ENCODE results near the gene SULT4A1. TPM values are rescaled to one million over a fixed set of nuclear protein-coding genes. Genes with fewer than 3 reads are reported as not detected.

The SULT4A1 gene, protein sequence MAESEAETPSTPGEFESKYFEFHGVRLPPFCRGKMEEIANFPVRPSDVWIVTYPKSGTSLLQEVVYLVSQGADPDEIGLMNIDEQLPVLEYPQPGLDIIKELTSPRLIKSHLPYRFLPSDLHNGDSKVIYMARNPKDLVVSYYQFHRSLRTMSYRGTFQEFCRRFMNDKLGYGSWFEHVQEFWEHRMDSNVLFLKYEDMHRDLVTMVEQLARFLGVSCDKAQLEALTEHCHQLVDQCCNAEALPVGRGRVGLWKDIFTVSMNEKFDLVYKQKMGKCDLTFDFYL
- total RNA-seq: 1 to 10 TPM in 6 of 7 donors, under 1 TPM in 1; 0.70 to 5.1 (median 2.6) TPM
- 1 to 10 TPM in 1 of 3 donors, under 1 TPM in 2; 0.35 to 1.3 (median 0.46) TPM for polyA plus RNA-seq
- long read RNA-seq, donor 1: 0 reads
- long read RNA-seq, donor 2, partial matches to known transcripts: 0 of 1 reads
- long read RNA-seq, donor 2, other reads (novel, unspliced or antisense): 0 of 1 reads

DNA sequence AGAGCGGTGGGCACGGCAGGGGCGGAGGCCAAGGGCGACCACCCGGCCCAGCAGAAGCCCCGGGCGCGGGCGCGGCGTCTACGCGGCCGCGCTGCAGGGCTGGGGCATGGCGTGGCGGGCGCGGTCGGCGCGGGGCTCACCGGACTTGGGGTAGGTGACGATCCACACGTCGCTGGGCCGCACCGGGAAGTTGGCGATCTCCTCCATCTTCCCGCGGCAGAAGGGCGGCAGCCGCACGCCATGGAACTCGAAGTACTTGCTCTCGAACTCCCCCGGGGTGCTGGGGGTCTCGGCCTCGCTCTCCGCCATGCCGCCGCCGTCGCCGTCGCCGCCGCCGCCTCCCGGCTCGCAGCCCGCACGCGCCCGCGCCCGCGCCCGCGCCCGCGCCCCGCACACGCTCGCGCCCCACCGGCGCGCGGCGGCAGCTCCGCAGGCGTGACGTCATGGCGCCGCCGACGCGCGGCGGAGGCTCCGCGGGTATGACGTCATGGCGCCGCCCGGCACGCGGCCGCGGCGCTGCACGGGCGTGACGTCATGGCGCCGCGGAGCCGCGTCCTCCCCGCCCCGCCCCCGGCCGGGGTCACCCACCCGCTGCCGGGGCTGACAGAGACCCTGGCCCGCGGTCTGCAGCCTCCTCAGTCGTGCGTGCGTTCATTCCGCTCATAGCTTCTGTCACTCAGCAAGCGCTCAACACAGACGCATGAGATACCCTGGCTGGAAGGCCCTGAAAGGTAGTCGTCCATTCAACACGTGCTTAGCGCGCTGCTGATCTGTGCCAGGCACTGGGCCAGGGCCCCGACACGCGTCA lies at the start of gene SULT4A1:
TSS of gene SULT4A1 (minus strand) at position 440 of the 808 bp plus-strand sequence. CDS start at position 309, 131 bp downstream.
- TF ChIP-seq POLR2AphosphoS5 (IDR thresholded peaks at IDR 0.05) (no peak), POLR2A (IDR thresholded peaks at IDR 0.05) (no peak)
- TF ChIP-seq, protein P1, sequence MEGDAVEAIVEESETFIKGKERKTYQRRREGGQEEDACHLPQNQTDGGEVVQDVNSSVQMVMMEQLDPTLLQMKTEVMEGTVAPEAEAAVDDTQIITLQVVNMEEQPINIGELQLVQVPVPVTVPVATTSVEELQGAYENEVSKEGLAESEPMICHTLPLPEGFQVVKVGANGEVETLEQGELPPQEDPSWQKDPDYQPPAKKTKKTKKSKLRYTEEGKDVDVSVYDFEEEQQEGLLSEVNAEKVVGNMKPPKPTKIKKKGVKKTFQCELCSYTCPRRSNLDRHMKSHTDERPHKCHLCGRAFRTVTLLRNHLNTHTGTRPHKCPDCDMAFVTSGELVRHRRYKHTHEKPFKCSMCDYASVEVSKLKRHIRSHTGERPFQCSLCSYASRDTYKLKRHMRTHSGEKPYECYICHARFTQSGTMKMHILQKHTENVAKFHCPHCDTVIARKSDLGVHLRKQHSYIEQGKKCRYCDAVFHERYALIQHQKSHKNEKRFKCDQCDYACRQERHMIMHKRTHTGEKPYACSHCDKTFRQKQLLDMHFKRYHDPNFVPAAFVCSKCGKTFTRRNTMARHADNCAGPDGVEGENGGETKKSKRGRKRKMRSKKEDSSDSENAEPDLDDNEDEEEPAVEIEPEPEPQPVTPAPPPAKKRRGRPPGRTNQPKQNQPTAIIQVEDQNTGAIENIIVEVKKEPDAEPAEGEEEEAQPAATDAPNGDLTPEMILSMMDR (IDR thresholded peaks at IDR 0.05 in 8 of 11, conservative IDR thresholded peaks at IDR 0.05 in 3 of 11): no peak
- Histone ChIP-seq H3K27ac (no peak within 1 kb of the TSS), H3K9me3 (peaks cover 0 to 5% (median 0%) of the 10 kb centered on the region in 8 donors), H3K4me3 (peak within 1 kb of the TSS in 4 of 8 donors; percentile 13 to 58 (median 22)), H3K36me3 (no peaks in the 10 kb centered on the region), H3K27me3 (replicated peaks in 1 of 7) (peaks cover 0 to 94% (median 40%) of the 10 kb centered on the region in 7 donors), H3K4me1 (peaks cover 0 to 7% (median 3%) of the 10 kb centered on the region in 6 donors)
- intact Hi-C loops (cut with DNase I; ENCODE audit: low total_unique reads): no loop called here
- peak; percentile 52 for DNase-seq
- WGBS, 5 donors: 5 to 8% (median 7%) methylated on average over 54 to 121 of the region's 121 CpGs

DNA sequence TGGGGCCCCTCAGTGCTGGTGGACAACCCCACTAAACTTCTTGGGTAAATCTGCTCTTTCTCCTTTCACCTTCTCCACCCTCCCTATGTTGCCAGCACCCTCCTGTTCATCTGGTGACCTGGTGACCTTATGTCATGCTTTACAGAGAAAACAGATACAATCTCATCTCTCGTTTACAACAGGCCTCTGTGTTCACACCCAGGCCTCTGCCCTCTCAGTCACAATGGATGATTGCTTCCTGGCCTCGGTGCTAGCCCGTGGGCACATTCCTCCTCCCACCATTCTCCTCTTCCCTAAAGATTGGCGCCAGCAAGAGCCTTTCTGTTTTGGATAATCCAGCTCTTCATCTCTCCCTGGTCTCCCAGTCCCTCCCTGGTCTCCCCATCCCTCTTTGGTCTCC lies 49.0 kb upstream of the SULT4A1 start:
- WGBS, 5 donors: 21 to 33% (median 23%) methylated on average over 4 of the region's 4 CpGs
- intact Hi-C loops (cut with DNase I; ENCODE audit: low total_unique reads): no loop called here
- no peaks in the 10 kb centered on the region for H3K9me3 ChIP-seq
- no peak overlapping the region for H3K27ac ChIP-seq
- H3K27me3 ChIP-seq (replicated peaks in 1 of 7): peaks cover 0 to 66% (median 0%) of the 10 kb centered on the region in 7 donors
- TF ChIP-seq, protein P1 (IDR thresholded peaks at IDR 0.05 in 8 of 11, conservative IDR thresholded peaks at IDR 0.05 in 3 of 11): no peak
- TF ChIP-seq POLR2AphosphoS5 (IDR thresholded peaks at IDR 0.05) (no peak), POLR2A (IDR thresholded peaks at IDR 0.05) (no peak)
- no peak for DNase-seq
- H3K4me1 ChIP-seq: no peaks in the 10 kb centered on the region
- no peak overlapping the region for H3K4me3 ChIP-seq
- H3K36me3 ChIP-seq: no peaks in the 10 kb centered on the region

DNA sequence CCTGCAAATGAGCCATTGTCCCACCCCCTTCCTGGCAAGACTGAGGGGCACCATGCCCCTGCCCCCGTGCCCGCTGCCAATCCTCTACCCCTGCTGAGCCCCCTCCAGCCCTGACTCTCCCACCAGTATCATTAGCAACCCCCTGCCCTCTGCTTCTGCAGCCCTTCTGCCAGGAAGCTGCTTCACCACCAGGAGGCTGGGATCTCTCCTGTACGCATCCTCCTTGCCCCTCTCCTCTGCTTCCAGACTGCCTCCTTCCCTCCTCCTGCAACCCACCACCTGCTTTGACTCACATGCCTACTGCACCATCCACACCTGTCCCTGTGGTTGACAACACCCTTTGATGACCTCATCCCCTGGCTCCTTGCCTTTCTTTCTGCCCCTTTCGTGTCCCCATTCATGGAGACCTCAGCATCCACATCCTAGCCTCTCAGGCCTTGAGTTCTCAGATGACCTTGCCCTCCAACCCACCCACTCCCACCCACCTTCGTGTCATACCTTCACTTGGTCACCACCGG lies 47.9 kb upstream of the SULT4A1 start:
- TF ChIP-seq POLR2AphosphoS5 (IDR thresholded peaks at IDR 0.05): no peak
- TF ChIP-seq, protein P1 (IDR thresholded peaks at IDR 0.05 in 8 of 11, conservative IDR thresholded peaks at IDR 0.05 in 3 of 11): no peak
- TF ChIP-seq POLR2A (IDR thresholded peaks at IDR 0.05): no peak
- intact Hi-C loops (cut with DNase I; ENCODE audit: low total_unique reads): no loop called here
- Histone ChIP-seq H3K9me3 (no peaks in the 10 kb centered on the region), H3K27ac (no peak overlapping the region), H3K36me3 (no peaks in the 10 kb centered on the region), H3K4me3 (no peak overlapping the region), H3K4me1 (no peaks in the 10 kb centered on the region), H3K27me3 (replicated peaks in 1 of 7) (peaks cover 0 to 65% (median 0%) of the 10 kb centered on the region in 7 donors)
- WGBS, 5 donors: 56 to 77% (median 66%) methylated on average over 6 of the region's 6 CpGs
- no peak for DNase-seq

Measured in spleen (tissue), 13 donors.